Ovary (tissue), 3 donors: ENCODE data around the gene CHRNE.

ENCODE experiments used
- CTCF ChIP-seq, 3 donors: fragments of 450-650 bp in 2 of 3; fragments of 200-600 bp in 1 of 3; IDR thresholded peaks; one replicate each; pipeline versions ENCODE4 v1.5.1 to v1.8.0; 2016 to 2022; ENCODE audit warnings: antibody characterized with exemption in 3 of 3, mild to moderate bottlenecking in 1 of 3
- EP300 ChIP-seq: sonication (generic); formaldehyde crosslinking; IDR thresholded peaks from one replicate; pipeline ENCODE4 v1.6.1; 2017; ENCODE audit warnings: antibody characterized with exemption
- POLR2A ChIP-seq: fragments of 450-650 bp; IDR thresholded peaks from one replicate; pipeline ENCODE4 v1.6.1; 2017; ENCODE audit warnings: antibody characterized with exemption, mild to moderate bottlenecking, moderate library complexity
- donor health status: DM: no; HTN: no; CAD: no.

- TF ChIP-seq CTCF (IDR thresholded peaks at IDR 0.05): no peak
- no peak for TF ChIP-seq POLR2A
- no peak for TF ChIP-seq EP300
Observed at GRCh38 chr17:4921320-4921719, 18.4 kb upstream of the CHRNE start.
